Measurements from ENCODE around the gene PRKN.

GRCh38 chr6:162151021-162151665, 576.4 kb downstream of the PRKN start:
- TF ChIP-seq EZH2 (IDR thresholded peaks at IDR 0.05; ENCODE audit: low read depth, unreplicated experiment): no peak
- no peak for TF ChIP-seq CTCF (conservative IDR thresholded peaks at IDR 0.05; ENCODE audit: low read depth in 2 of 2)
- no peak for TF ChIP-seq POLR2AphosphoS5 (IDR thresholded peaks at IDR 0.05; ENCODE audit: low read depth)
- no peak for TF ChIP-seq REST (IDR thresholded peaks at IDR 0.05; ENCODE audit: unreplicated experiment)
- no peak for TF ChIP-seq EZH2phosphoT487 (IDR thresholded peaks at IDR 0.05; ENCODE audit: unreplicated experiment)
- TF ChIP-seq CREB1 (CRISPR knock-in tag; IDR thresholded peaks at IDR 0.05; ENCODE audit: low read depth): no peak
- TF ChIP-seq ZNF462 (CRISPR knock-in tag; IDR thresholded peaks at IDR 0.05): no peak
- no peak for TF ChIP-seq ZNF114 (CRISPR knock-in tag; IDR thresholded peaks at IDR 0.05)

Measured in GM23338 (cell line).